Calu3 (cell line): ENCODE results near the gene MSX2. TPM values are rescaled to one million over a fixed set of nuclear protein-coding genes. Genes with fewer than 3 reads are reported as not detected.
A peak's percentile ranks its signal among the peaks of the same experiment; 100 is the strongest.

ENCODE experiments used
- BruUV-seq: library from RNA; stranded (reverse); fragments of 400-500 nt; replicated peaks from 2 replicates; lab custom pipeline; 2021; lab: Mats Ljungman, UMichigan
- CTCF ChIA-PET: fragments of 300-600 bp; sonication (Branson Sonifier 250); formaldehyde crosslinking; loops from one replicate; lab custom pipeline; 2022; ENCODE audit warnings: antibody characterized with exemption; lab: Charles Lee
- DNase-seq: peaks from one replicate; pipeline ENCODE4 v3.0.0; 2022
- H3K27ac Mint-ChIP-seq: one replicate; pipeline ENCODE4 v1.8.0; 2022; ENCODE audit warnings: mixed read lengths; ENCODE audit not compliant: unreplicated experiment
- H3K27me3 Mint-ChIP-seq: one replicate; pipeline ENCODE4 v1.8.0; 2022; ENCODE audit warnings: mixed read lengths; ENCODE audit not compliant: unreplicated experiment
- H3K36me3 Mint-ChIP-seq: one replicate; pipeline ENCODE4 v1.8.0; 2022; ENCODE audit warnings: mild to moderate bottlenecking, moderate library complexity, mixed read lengths; ENCODE audit not compliant: insufficient read depth, unreplicated experiment
- H3K4me1 Mint-ChIP-seq: one replicate; pipeline ENCODE4 v1.8.0; 2022; ENCODE audit warnings: mild to moderate bottlenecking, low read depth, mixed read lengths; ENCODE audit not compliant: unreplicated experiment
- H3K4me3 Mint-ChIP-seq: one replicate; pipeline ENCODE4 v1.8.0; 2022; ENCODE audit warnings: mild to moderate bottlenecking, low read depth, moderate library complexity, mixed read lengths; ENCODE audit not compliant: unreplicated experiment
- H3K9me3 Mint-ChIP-seq: one replicate; pipeline ENCODE4 v1.8.0; 2022; ENCODE audit warnings: low read depth, mixed read lengths; ENCODE audit not compliant: unreplicated experiment
- intact Hi-C: fragments of 100-400 bp; cut with micrococcal nuclease; formaldehyde crosslinking; loops from one replicate; pipeline ENCODE4 v1.10.0; 2022; ENCODE audit not compliant: unreplicated experiment
- total RNA-seq: library from RNA; stranded (reverse); gene quantifications from 2 replicates; pipeline ENCODE4 v1.2.3, GENCODE V29; 2022
- TF ChIP-seq, protein P1 (sequence below): fragments of 200-600 bp; IDR thresholded peaks from one replicate; pipeline ENCODE4 v1.8.0; 2022; ENCODE audit warnings: antibody characterized with exemption; ENCODE audit not compliant: unreplicated experiment

The MSX2 gene
- total RNA-seq, 1 experiment from 2014 or later: 8.4 TPM

DNA sequence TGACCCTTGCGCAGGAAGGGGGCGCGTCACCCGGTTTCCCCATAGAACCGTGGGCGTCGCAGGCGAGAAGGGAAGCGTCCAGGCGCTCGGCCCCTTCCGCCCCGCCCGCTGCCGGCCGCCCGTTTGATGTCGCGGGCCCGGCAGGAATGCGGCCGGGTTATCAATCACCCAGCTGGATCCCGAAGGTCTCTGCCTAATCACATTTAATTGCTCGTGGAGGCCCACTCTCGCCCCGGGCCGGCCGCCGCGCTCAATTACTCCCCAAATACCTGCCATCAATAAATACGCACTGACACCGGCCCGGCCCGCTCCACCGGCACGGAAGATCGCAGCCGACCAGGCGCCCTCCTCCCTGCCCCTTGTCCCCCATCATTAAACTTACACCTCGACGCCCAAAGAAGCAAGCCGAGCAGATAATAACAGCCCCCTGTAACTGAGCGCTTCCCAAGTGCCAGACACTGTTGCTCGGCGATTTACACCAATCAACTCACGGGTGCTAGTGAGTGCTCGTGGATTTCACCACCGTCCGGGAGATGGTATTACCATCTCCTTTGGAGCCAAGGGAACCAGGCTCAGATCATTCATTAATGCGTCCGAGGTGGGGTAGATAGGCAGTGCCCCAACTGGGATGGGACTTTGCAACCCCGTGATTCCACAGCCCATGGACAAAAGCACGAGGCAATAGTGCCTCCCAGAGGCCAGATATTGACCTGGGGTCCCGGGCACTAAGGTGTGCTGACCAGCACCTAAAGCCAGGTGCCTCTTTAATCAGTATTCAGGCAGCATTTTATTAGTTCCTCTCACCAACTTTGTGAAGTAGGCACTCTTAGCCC is 11.3 kb downstream of the MSX2 start:
- peaks cover 14% of the 10 kb centered on the region for H3K4me1 Mint-ChIP-seq
- no peaks in the 10 kb centered on the region for H3K9me3 Mint-ChIP-seq
- H3K36me3 Mint-ChIP-seq: peaks cover 5% of the 10 kb centered on the region
- H3K27me3 Mint-ChIP-seq: peaks cover 27% of the 10 kb centered on the region
- peak overlapping the region; percentile 84 for H3K4me3 Mint-ChIP-seq
- no peak overlapping the region for H3K27ac Mint-ChIP-seq
- TF ChIP-seq, protein P1, sequence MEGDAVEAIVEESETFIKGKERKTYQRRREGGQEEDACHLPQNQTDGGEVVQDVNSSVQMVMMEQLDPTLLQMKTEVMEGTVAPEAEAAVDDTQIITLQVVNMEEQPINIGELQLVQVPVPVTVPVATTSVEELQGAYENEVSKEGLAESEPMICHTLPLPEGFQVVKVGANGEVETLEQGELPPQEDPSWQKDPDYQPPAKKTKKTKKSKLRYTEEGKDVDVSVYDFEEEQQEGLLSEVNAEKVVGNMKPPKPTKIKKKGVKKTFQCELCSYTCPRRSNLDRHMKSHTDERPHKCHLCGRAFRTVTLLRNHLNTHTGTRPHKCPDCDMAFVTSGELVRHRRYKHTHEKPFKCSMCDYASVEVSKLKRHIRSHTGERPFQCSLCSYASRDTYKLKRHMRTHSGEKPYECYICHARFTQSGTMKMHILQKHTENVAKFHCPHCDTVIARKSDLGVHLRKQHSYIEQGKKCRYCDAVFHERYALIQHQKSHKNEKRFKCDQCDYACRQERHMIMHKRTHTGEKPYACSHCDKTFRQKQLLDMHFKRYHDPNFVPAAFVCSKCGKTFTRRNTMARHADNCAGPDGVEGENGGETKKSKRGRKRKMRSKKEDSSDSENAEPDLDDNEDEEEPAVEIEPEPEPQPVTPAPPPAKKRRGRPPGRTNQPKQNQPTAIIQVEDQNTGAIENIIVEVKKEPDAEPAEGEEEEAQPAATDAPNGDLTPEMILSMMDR: peak; percentile 68
- intact Hi-C loops: loop anchor here (1.0 kb wide), 2 partner anchors 316 to 408 kb away; no protein-coding TSS in a partner anchor
- peak; percentile 83 for DNase-seq
- no TSS peak for BruUV-seq
- CTCF ChIA-PET: interaction anchor here (0.9 to 2.9 kb wide), 2 partner anchors 316 to 412 kb away, joined by 3 to 21 read pairs; no protein-coding TSS in a partner anchor

DNA sequence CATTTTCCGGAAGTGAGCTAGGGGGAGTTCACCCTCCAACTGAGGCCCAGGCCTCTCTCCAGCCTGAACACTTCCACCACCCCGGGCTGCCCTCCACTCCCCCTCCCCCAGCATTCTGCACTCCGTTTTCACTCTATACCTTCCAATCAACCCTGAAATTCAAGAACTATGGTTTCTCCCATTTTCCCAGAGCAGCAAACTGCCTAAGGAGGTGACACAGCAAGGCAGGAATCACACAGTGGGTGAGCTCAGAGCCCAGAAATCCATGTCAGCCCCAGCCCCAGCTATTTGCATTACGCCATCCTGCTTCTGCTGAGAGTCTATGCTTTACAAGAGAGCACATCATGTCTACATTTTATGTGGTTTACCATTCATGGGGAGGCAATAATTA is 11.9 kb downstream of the MSX2 start:
- TF ChIP-seq, protein P1: peak; percentile 10
- no peaks in the 10 kb centered on the region for H3K9me3 Mint-ChIP-seq
- H3K4me1 Mint-ChIP-seq: peaks cover 18% of the 10 kb centered on the region
- intact Hi-C loops: loop anchor here (1.0 kb wide), 1 partner anchor 317 kb away; no protein-coding TSS in a partner anchor
- peaks cover 27% of the 10 kb centered on the region for H3K27me3 Mint-ChIP-seq
- no peak for DNase-seq
- H3K36me3 Mint-ChIP-seq: peaks cover 5% of the 10 kb centered on the region
- peak overlapping the region; percentile 84 for H3K4me3 Mint-ChIP-seq
- H3K27ac Mint-ChIP-seq: no peak overlapping the region
- no TSS peak for BruUV-seq
- CTCF ChIA-PET: interaction anchor here (0.9 to 2.9 kb wide), 2 partner anchors 317 to 412 kb away, joined by 3 to 21 read pairs; no protein-coding TSS in a partner anchor

DNA sequence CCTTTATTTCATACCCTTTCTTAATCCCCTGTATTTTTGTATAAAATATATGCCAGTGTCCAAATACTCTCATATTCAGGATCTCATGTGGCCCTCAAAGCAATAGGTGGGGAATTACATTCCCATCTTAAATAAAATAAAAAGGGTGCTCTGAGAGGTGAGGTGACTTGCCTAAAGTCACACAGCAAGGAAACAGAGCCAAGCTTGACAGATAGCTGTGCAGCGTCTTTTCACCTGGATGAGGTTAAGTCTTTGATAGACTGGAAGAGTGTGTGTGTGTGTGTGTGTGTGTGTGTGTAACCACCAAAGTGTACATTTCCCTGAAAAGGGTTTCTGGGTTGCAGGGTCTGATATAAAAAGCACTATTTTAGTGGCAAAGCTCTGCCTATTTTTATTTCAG is 12.4 kb downstream of the MSX2 start:
- CTCF ChIA-PET: interaction anchor here (0.9 to 2.9 kb wide), 2 partner anchors 317 to 413 kb away, joined by 3 to 21 read pairs; no protein-coding TSS in a partner anchor
- no TSS peak for BruUV-seq
- no peak overlapping the region for H3K27ac Mint-ChIP-seq

DNA sequence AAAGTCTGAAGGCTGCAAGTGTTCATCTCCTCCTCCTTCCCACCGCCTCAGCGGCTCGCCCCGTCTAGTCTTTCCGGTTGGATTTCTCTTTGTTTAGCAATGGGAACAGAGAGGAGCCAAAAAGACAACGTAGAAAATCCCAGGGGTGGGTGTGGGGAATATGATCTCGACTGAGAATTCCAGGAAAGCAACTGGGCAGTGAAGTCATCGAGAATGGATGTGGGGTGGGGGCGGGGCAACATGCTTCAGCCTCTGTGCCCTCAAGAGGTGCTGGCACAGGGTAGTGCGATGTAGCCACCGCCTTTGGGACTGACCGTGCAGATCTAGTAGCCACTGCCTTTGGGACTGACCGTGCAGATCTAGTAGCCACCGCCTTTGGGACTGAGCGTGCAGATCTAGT is 12.9 kb downstream of the MSX2 start:
- Mint-ChIP-seq H3K36me3 (peaks cover 5% of the 10 kb centered on the region), H3K4me1 (peaks cover 26% of the 10 kb centered on the region), H3K27me3 (peaks cover 27% of the 10 kb centered on the region), H3K4me3 (no peak overlapping the region), H3K27ac (no peak overlapping the region), H3K9me3 (no peaks in the 10 kb centered on the region)
- BruUV-seq: no TSS peak
- CTCF ChIA-PET: interaction anchor here (2.9 kb wide), 1 partner anchor 318 kb away, joined by 21 read pairs; no protein-coding TSS in a partner anchor
- intact Hi-C loops: no loop called here
- no peak for DNase-seq
- TF ChIP-seq, protein P1: no peak

More for the DNA sequence above, 12.4 kb downstream of the MSX2 start:
- H3K4me1 Mint-ChIP-seq: peaks cover 22% of the 10 kb centered on the region
- no peaks in the 10 kb centered on the region for H3K9me3 Mint-ChIP-seq
- DNase-seq: no peak
- intact Hi-C loops: loop anchor here (1.0 kb wide), 1 partner anchor 317 kb away; no protein-coding TSS in a partner anchor
- H3K27me3 Mint-ChIP-seq: peaks cover 27% of the 10 kb centered on the region
- TF ChIP-seq, protein P1: no peak
- H3K4me3 Mint-ChIP-seq: no peak overlapping the region
- H3K36me3 Mint-ChIP-seq: peaks cover 5% of the 10 kb centered on the region
